NCI-H82 treated with DMSO at 0.1 percent for 48 hours (cell line): ENCODE measurements around the gene ATIC.

Experiments used
- DNase-seq: peaks from one replicate; lab custom pipeline; 2025; ENCODE audit not compliant: unreplicated experiment; lab: John Stamatoyannopoulos, UW

Gene ATIC

DNA sequence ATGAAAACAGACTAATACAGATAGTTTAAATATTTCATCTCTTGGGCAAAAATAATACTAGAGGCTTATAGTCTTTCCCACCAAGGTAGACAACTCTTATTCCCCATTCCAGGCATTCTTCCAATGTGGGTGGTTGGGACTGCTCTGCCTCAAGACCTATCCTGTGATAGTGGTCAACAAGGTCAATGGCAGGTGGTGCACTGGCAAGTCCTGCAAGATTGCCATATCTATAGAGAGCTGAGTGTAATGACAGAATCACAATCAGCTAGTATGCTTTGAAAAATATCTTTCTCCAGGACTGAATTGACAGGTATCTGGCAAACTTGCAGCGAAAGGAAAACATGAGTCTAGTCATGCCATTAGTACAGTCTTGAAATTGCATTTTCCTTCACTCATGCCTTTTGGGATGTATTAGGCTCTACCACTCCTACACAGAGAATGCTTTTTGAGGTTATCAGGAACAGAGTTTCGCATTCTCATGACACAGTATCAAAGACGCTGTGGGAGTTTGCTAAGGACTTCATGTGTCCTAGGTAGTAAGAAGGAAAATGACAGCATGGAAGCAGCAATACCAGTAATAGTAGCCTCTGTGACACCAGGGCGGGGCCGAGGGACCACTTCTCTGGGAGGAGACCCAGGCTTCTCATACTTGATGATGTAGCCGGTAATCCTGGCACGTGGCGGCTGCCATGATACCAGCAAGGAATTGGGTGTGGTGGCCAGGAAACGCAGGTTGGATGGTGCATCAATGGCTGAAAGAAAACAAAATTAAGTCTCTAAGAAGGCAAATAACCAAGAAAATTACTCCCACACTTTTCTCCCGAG is 63.0 kb downstream of the ATIC start:
- DNase-seq = no peak

DNA sequence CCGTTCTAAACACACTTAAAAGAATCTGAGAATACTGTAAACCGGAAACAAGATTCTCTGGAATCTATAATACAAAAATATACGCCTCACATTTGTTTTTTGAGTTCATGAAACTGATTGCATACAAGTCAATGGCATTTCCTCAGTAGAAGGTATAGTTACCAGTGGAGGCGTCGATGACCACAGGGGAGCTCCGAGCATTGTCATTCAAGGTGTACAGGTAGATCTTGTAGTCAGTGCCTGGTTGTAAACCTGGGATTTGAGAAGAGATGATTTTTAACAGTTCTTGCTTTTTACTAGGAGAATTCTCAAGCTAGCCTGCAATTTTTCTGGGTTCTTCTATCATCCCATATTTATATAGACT is 63.6 kb downstream of the ATIC start:
- no peak for DNase-seq

DNA sequence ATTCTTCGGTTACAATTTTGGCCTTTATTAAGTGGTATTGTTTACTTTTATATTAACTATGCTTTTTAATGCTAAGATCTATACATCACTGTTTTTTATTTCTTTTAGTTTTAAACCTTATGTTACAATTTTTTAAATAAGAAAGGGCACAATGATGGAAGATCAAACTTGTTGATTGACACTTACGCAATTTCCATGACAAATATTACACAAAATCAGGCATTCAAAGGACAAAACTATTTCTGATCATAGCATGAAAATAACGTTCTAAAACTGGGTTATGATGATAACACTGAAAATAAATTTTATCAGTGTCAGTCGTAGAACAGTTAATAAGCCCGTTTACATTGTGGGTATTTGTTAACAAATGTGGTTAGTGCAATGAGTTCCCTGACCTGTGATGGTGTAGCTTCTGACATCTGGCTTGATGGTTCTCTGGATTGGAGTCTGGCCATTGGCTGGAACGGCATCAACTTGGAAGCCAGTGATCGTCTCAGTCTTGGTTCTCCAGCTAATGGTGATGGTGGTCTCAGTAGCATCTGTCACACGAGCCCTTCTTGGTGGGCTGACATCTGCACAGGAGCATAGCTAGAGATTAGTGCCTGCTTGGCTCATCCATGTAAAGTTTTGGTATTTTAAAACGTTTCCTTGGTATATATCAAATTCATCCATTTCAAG is 64.4 kb downstream of the ATIC start:
- DNase-seq = no peak

DNA sequence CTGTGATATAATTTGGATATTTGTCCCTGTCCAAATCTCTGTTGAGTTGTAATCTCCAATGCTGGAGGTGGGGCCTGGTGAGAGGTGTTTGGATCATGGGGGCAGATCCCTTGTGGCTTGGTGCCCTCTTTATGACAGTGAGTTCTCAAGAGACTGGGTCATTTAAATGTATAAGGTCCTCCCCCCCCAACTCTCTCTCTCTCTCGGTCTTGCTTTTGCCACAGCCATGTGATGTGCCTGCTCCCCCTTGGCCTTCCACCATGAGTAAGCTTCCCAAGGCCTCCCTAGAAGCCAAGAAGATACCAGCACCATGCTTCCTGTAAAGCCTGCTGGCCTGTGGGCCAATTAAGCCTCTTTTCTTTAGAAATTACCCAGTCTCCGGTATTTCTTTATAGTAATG is 65.4 kb downstream of the ATIC start:
- no peak for DNase-seq

DNA sequence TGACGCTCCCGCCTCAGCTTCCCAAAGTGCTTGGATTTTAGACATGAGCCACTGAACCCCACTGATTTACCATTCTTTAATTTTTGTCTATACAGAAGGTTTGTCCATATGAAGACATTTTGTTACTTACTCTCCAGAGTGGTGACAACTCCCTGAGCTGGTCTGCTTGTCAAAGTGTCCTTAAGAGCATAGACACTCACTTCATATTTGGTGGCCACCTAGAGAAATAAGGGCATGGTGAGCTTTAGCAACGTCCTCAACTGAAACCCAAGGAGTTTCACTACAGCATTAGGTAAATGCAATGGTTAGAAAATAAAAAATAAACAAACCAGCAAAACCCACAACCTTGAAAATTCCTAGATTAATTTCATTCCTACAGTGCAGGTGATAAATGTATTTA is 66.2 kb downstream of the ATIC start:
- DNase-seq = no peak

DNA sequence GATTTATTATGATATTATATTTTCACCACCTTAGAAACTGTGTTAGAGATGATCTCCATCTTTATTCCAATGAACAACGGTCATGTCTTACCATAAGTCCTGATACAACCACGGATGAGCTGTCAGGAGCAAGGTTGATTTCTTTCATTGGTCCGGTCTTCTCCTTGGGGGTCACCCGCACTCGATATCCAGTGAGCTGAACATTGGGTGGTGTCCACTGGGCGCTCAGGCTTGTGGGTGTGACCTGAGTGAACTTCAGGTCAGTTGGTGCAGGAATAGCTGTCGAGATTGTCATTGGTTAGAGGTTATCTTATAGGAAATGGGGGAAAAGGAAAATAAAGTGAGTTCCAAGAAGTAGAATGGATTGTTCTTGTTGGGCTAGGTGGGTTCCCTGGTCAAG is 67.2 kb downstream of the ATIC start:
- DNase-seq = no peak

DNA sequence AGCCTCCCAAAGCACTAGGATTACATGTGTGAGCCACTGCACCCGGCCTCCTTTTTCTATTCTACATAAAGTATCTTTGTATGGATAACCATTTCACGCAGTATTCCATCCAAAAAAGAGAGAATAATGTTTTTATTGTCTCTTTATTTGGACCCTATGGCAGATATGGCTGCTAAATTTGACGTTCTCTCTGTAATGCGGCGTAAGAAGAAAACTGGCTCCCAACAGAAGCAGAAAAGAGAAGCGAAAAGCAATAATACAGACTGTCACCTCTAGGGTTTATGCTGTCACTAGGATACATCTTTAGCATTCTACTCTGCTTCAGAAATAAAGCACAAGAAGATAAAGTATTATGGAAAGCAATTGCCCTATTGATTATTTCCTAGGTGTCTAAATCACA is 68.1 kb downstream of the ATIC start:
- no peak for DNase-seq

DNA sequence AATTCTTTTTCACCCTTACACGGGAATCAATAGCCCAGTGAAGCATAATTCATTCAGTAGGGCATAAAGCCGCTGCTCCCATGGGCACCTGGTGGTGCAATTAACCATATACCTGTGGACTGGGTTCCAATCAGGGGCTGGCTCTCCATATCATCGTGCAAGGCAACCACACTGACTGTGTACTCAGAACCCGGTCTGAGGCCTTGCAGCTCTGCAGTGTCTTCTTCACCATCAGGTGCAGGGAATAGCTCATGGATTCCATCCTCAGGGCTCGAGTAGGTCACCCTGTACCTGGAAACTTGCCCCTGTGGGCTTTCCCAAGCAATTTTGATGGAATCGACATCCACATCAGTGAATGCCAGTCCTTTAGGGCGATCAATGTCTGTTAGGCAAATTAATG is 68.8 kb downstream of the ATIC start:
- no peak for DNase-seq

DNA sequence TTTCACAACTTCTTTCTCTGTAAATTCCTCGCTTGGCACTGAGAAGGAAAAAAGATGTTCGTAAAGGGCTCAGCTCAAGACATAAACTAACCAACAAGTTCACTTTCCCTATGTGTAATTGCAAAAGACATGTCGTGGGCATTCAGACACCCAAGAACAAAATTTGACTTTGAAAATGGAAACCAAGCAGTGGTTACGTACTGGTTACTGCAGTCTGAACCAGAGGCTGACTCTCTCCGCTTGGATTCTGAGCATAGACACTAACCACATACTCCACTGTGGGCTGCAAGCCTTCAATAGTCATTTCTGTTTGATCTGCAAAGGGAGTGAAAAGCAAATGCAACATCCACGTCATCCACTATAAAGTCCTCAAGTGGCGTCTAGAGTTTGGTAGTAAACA is 70.2 kb downstream of the ATIC start:
- no peak for DNase-seq

DNA sequence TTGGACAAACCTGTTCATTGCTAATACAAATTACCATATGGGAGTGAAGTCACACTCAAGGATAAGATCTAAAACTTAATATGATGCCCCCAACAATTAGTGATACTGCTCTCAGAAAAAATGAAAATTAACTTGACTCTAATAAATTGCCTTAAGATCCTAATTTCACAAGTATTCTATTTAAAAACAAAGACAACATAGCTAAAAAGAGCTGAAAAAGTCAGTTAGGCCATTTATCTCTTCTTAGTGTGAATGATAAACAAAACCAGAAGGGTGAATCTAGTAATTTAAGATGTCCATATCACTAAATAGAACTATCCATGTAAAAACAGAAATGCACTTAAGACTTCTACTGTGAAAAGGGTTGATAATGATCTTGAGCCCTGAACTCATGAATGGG is 70.6 kb downstream of the ATIC start:
- no peak for DNase-seq

DNA sequence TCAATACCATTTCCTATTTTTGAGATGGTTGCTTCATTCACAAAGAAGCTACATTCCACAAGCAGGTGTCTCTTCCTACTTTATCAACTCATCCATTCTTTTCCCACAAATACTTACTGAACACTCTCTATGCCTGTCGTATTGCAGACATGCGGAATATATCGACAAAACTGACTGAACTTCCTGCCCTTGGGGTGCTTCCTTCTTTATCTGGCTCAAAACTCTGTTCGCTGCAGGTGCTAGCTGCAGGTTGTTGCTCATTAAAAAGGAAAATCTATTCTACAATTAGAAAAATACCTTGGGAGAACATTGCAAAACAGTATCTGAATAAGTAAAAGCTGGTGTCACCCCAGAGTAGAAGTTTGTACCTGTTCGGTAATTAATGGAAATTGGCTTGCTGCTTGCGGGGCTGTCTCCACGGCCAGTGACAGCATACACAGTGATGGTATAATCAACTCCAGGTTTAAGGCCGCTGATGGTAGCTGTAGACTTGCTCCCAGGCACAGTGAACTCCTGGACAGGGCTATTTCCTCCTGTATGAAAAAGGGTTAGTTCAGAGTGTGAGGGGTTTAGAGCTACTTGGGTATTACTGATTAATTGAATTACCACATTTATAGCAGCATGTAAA is 71.9 kb downstream of the ATIC start:
- DNase-seq = no peak

DNA sequence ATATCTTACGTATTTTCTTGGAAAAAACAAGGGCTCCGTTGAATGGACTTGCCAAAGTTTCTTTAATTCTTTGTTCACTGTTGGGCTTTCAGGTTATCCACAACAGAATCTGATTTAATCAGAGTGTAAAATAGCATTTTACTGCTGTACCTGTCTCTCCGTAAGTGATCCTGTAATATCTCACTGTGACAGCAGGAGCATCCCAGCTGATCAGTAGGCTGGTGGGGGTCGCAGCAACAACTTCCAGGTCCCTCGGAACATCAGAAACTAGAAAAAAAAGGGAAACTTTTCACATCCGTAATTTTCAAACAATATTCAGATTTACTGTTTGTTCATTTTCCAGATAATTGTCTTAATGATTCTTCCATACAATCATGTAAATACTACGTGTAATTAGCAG is 72.9 kb downstream of the ATIC start:
- DNase-seq = no peak

DNA sequence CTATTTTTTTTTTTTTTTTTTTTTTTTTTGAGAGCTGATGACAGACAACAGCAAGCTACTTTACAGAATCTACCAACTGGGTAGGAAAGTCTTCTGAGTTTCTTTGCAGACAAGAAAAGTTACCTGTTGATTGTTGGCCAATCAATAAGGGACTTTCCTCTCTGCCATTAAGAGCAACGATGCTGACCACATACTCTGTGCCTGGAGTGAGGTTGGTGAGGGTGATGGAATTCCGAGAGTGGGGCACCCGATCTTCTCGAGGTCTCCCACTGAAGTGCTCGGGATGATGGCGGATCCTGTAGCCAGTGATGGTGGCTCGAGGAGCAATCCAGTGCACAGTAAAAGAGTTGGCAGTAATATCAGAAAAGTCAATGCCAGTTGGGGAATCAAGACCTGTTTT is 74.7 kb downstream of the ATIC start:
- no peak for DNase-seq

DNA sequence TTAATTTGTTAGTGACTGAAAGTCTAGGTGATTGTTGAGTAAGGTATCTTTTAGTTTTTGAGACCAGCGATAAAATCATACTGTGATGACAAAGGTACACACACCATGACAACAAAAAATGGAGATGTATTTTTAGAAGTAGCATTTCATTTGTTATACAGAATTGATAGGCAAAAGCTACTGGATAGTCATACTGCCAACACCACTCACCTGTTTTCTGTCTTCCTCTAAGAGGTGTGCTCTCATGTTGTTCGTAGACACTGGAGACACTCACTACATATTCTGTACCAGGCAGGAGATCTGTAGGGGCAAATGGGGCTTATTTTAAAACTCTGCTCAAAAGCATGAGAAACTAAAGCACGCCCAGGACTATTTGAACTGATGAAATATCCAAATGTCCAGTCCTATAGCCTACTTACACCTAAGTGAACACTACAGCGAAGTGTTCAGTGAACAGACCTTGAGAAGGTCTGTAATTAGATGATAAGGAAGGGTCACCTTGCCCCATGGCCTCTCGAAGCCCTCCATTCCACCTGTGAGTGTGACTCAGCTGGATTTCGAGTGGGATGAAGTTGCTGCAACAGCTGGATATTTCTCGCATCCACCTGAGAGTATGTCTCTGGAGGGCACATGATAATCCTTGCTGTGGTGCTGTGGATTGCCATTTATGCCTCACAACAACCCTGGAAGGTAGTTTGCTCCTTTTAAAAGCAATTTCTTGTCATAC is 76.3 kb downstream of the ATIC start:
- no peak for DNase-seq

DNA sequence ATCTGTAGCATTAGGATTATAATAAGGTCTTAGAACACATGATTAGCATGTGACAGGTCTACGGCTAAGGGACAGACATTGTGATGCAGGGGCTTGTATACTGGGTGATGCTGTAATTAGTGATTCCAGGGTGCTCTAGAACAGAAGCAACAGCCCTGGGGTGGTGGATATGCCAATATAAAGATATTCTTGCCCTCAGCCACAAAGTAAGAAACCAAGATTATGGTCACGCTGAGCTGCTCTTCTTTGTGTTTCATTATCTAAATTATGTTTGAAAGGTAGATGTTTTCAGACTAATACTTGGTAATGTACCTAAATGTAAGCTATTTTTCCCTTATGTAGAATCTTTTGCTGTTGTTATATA is 78.7 kb downstream of the ATIC start:
- no peak for DNase-seq

DNA sequence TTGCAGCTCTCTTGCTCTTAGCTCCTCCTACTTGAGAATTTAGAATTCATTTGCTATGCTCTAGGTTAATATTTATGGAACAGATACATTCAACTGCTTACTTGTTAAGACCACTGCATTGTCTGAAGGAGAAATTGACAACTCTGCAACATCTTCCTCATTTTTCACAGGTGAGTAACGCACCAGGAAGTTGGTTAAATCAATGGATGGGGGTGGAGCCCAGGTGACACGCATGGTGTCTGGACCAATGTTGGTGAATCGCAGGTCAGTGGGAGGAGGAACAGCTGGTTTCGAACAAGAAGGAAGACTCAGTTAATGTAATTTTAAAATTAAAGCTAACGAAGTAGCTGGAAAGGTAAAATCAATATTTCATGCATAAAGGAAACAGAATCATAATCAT is 79.7 kb downstream of the ATIC start:
- no peak for DNase-seq

DNA sequence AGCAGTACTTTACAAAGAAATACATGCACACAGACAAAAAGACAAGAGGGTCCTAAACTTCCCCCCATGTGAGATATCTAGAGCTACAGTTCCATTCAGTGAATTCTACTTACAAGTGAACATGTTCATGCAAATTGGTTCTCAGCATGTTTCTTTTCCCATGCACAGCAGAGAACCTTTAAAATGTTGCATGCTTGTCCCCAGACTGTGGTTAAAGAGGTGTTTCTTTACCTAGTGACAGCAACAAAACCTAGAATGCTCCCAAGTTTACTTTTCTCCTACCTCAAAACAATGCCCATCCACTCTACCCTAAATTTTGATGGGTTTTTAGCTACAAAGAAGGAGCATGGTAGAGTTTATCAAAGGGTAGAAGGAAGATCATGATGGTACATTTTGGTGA is 80.3 kb downstream of the ATIC start:
- DNase-seq = no peak

DNA sequence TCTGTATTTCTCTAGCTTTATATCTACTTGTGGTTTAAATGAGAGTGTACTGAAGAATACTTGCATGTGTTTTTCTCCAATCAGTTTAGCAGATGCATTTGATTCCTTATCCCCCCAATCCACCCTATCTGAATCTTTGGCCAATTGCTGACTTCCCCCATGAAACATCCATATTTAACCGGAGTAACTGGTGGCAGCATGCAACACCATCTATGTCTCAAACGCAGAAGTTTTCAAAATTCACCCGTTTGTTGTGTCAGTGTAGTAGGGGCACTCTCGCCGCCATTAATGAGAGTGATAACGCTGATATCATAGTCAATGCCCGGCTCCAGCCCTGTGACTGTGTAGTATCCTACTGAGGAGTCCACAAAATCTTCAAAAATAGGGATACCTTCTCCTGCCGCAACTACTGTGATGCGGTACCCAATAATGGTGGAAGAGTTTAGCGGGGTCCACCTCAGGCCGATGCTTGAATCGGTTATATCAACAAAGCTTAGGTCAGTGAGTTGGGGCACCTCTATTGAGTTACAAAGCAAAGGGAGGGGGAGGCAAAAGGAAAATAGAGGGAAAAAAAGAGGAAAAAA is 80.9 kb downstream of the ATIC start:
- no peak for DNase-seq

DNA sequence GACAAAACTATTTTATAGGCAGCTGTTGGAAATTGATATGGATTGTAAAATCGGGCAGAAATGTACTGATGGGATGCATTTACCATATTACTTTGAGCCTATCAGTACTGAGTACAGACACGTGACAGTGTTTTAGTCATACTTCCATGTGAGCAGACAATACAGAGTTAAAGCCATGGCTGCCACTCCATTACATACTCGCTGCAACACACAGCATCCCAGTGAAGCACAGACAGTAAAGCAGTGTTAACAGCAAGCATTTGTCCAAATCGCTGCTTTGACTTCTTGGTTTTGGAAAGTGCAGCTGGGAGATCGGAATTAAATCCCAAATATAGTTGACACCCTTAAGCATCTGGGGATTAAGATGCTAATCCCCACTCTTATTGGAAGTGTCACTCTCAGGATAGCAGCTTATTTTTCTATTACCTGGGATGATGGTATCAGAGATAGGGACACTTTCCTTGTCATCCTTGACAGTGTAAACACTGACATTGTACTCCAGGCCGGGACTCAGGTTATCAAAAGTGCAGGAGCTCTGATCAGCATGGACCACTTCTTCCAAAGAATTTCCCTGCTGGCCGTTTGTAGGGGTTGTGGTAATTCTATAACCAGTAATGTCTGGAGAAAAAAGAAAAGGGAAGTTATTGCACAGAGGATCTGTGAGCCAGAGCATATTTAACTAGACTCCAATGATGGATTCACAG is 82.4 kb downstream of the ATIC start:
- DNase-seq = peak; percentile 67

DNA sequence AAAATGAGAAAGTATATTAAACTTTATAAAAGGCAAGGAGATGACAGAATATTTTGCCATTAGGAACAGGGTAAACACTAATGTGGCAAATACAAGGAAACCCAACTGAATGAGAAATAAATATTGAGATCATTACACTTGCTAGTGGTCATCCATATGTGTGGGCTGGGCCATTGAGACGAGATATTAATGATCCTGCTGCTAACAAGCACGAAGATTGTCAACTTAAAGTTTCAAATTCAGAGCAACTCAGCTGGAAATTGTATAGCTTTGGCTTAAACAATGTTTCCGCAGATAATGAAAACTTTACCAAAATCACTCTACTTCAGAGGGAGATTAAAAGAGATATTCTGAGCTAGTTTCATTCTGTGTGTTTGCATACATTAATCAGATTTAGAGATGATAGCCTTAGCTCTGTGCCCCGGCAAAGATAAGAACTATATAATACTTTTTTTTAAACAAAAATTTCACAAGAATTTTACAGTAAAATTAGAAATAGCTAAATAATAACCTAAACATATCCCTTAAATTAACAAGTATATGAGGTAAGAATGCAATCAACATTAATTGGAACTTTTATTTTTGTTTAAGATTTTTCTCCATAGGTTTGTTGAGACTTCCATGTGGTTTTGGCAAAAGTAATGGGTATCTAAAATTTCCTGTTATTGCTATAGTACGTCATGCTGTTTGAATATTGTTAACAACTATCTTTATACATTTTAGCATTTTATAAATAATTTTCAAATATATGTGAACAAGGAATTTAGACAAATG is 84.0 kb downstream of the ATIC start:
- DNase-seq = no peak
